Dermis microvascular lymphatic vessel endothelial cell (primary cell): ENCODE data around the gene NAAA. TPM values are rescaled to one million over a fixed set of nuclear protein-coding genes. Genes with fewer than 3 reads are reported as not detected.
A peak's percentile ranks its signal among the peaks of the same experiment; 100 is the strongest.
"Not testable (repeated sequence)": the region's sequence is repeated elsewhere in the genome, so short reads cannot be mapped to it uniquely, and the experiment has no call there.

Experiments
- DNase-seq, 2 donors: peaks; one replicate each; pipeline versions ENCODE4 v3.0.0 to v3.0.0-alpha.2; 2010; ENCODE audit warnings: low read depth in 2 of 2
- total RNA-seq: library from RNA; depleted of rRNA; stranded (reverse); fragments of >200 nt; gene quantifications from 2 replicates; pipeline ENCODE4 v1.2.1, GENCODE V29; 2014

The NAAA gene
- total RNA-seq: 21.1 and 26.3 TPM in 2 replicates

GRCh38 chr4:75940692-75941253 lies at the start of gene NAAA:
Gene NAAA, minus strand, starts transcription at chr4:75941013. Its CDS starts 64 bp downstream, at chr4:75940949.
- peak; percentile 35 to 83 for DNase-seq

GRCh38 chr4:75989846-75990528 lies 49.2 kb upstream of the NAAA start:
- DNase-seq: peak in 1 of 2 donors; percentile 38

GRCh38 chr4:75985116-75985515 lies 44.3 kb upstream of the NAAA start:
- DNase-seq: no peak

- no peak for DNase-seq
These were observed 39.8 kb upstream of the NAAA start for GRCh38 chr4:75980576-75980975.

- no peak for DNase-seq
These were observed 35.4 kb upstream of the NAAA start for GRCh38 chr4:75976177-75976576.

GRCh38 chr4:75973766-75974165 lies 33.0 kb upstream of the NAAA start:
- no peak for DNase-seq

- no peak for DNase-seq
These were observed 27.3 kb upstream of the NAAA start for GRCh38 chr4:75968084-75968483.

- DNase-seq: no peak
These were observed 22.7 kb upstream of the NAAA start for GRCh38 chr4:75963558-75963957.

GRCh38 chr4:75962072-75962471 lies 21.3 kb upstream of the NAAA start:
- DNase-seq: not testable (repeated sequence)

GRCh38 chr4:75958546-75958945 lies 17.7 kb upstream of the NAAA start:
- DNase-seq: not testable (repeated sequence)

GRCh38 chr4:75954811-75955210 lies 14.0 kb upstream of the NAAA start:
- DNase-seq: not testable (repeated sequence)

- DNase-seq: no peak
These were observed 12.7 kb upstream of the NAAA start for GRCh38 chr4:75953509-75953908.

GRCh38 chr4:75950213-75950815 lies 9.5 kb upstream of the NAAA start:
- no peak for DNase-seq

- DNase-seq: no peak
These were observed 8.1 kb upstream of the NAAA start for GRCh38 chr4:75948822-75949444.

- DNase-seq: peak in 1 of 2 donors; percentile 51
These were observed 722 bp downstream of the NAAA start for GRCh38 chr4:75939890-75940691.

GRCh38 chr4:75935628-75936027 lies 5.2 kb downstream of the NAAA start:
- DNase-seq: no peak

- DNase-seq: no peak
These were observed 10.7 kb downstream of the NAAA start for GRCh38 chr4:75930152-75930551.

- DNase-seq: not testable (repeated sequence)
These were observed 15.9 kb downstream of the NAAA start for GRCh38 chr4:75924916-75925315.

GRCh38 chr4:75924309-75924827 lies 16.4 kb downstream of the NAAA start:
- no peak for DNase-seq

- DNase-seq: no peak
These were observed 18.2 kb downstream of the NAAA start for GRCh38 chr4:75922588-75922987.

- DNase-seq: no peak
These were observed 18.9 kb downstream of the NAAA start for GRCh38 chr4:75921910-75922309.
